CD4-positive, alpha-beta T cell treated with Interleukin-10 for 1 hour (primary cell): ENCODE results near the gene HOMER1.
"Not testable (repeated sequence)": the region's sequence is repeated elsewhere in the genome, so short reads cannot be mapped to it uniquely, and the experiment has no call there.

ENCODE experiments used
- DNase-seq: peaks from one replicate; pipeline ENCODE4 v3.0.0-alpha.2; 2020

Gene HOMER1

GRCh38 chr5:79516331-79516730 lies 2.4 kb upstream of the HOMER1 start:
- not testable (repeated sequence) for DNase-seq

- DNase-seq = peak; percentile 94
Observed at GRCh38 chr5:79514391-79515105, 614 bp upstream of the HOMER1 start.

- peak; percentile 6 for DNase-seq
Observed at GRCh38 chr5:79513308-79513703, 628 bp downstream of the HOMER1 start.

- peak; percentile 11 for DNase-seq
Observed at GRCh38 chr5:79512471-79513307, 1.2 kb downstream of the HOMER1 start.

- DNase-seq = no peak
Observed at GRCh38 chr5:79512049-79512448, 1.9 kb downstream of the HOMER1 start.

- no peak for DNase-seq
Observed at GRCh38 chr5:79510638-79511037, 3.3 kb downstream of the HOMER1 start.

- no peak for DNase-seq
Observed at GRCh38 chr5:79509244-79509885, 4.6 kb downstream of the HOMER1 start.

GRCh38 chr5:79508794-79509193 lies 5.1 kb downstream of the HOMER1 start:
- no peak for DNase-seq

- DNase-seq = no peak
Observed at GRCh38 chr5:79508354-79508753, 5.6 kb downstream of the HOMER1 start.

GRCh38 chr5:79507251-79508205 lies 6.4 kb downstream of the HOMER1 start:
- DNase-seq = no peak

GRCh38 chr5:79505138-79505537 lies 8.8 kb downstream of the HOMER1 start:
- no peak for DNase-seq

GRCh38 chr5:79503794-79504495 lies 10.0 kb downstream of the HOMER1 start:
- no peak for DNase-seq

GRCh38 chr5:79499640-79500273 lies 14.2 kb downstream of the HOMER1 start:
- DNase-seq = no peak

- no peak for DNase-seq
Observed at GRCh38 chr5:79495311-79495710, 18.6 kb downstream of the HOMER1 start.

GRCh38 chr5:79493596-79494345 lies 20.2 kb downstream of the HOMER1 start:
- no peak for DNase-seq

GRCh38 chr5:79491690-79492317 lies 22.1 kb downstream of the HOMER1 start:
- no peak for DNase-seq

GRCh38 chr5:79490323-79490936 lies 23.5 kb downstream of the HOMER1 start:
- no peak for DNase-seq

- DNase-seq = no peak
Observed at GRCh38 chr5:79489773-79490172, 24.2 kb downstream of the HOMER1 start.

- DNase-seq = no peak
Observed at GRCh38 chr5:79488775-79489174, 25.2 kb downstream of the HOMER1 start.

GRCh38 chr5:79488058-79488457 lies 25.9 kb downstream of the HOMER1 start:
- DNase-seq = no peak
